K562 (cell line): ENCODE results near the gene PCDHGB7. TPM values are rescaled to one million over a fixed set of nuclear protein-coding genes. Genes with fewer than 3 reads are reported as not detected.
"Not testable (repeated sequence)": the region's sequence is repeated elsewhere in the genome, so short reads cannot be mapped to it uniquely, and the experiment has no call there.

Source experiments
- ATAC-seq: fragments of 200-7000 bp; cut with Tn5 transposase; 3 replicates; pipeline ENCODE4 v1.9.1; 2020; ENCODE audit warnings: moderate library complexity
- BruUV-seq: library from RNA; stranded (reverse); fragments of 400-500 nt; replicated peaks from 2 replicates; lab custom pipeline; 2021; lab: Mats Ljungman, UMichigan
- CTCF ChIA-PET: fragments of 300-600 bp; formaldehyde crosslinking; extraction: SDS; loops from one replicate; lab custom pipeline; 2021; ENCODE audit warnings: low intra/inter-chr PET ratio; lab: Yijun Ruan, JAX
- POLR2A ChIA-PET: fragments of 300-600, 350-650 bp; sonication (Branson Sonifier 250); formaldehyde crosslinking; extraction: SDS; loops from one replicate; lab custom pipeline; 2021; ENCODE audit warnings: antibody characterized with exemption, inconsistent platforms; lab: Yijun Ruan, JAX
- DNase-seq, 4 experiments: peaks; one replicate each; pipeline versions ENCODE4 v3.0.0 to v3.0.0-alpha.2; 2011 to 2018; ENCODE audit warnings: low spot score in 3 of 4, mixed read lengths in 3 of 4; ENCODE audit errors: extremely low read depth in 1 of 4
- FAIRE-seq: peaks from 2 replicates; lab custom pipeline; 2011; peaks lifted over from hg19 to GRCh38; lab: Jason Lieb, UNC
- H2AFZ ChIP-seq: 2 replicates; pipeline ENCODE4 v1.6.0; 2011; ENCODE audit warnings: low read depth, low read length, control low read depth, inconsistent platforms
- H3K27ac ChIP-seq: fragments of 200-600 bp; 3 replicates; pipeline ENCODE4 v1.8.0; 2011; ENCODE audit warnings: low read depth, mild to moderate bottlenecking, control low read depth, inconsistent platforms, low read length, moderate library complexity, mixed read lengths; ENCODE audit errors: extremely low read depth
- H3K27me3 ChIP-seq, 2 experiments: fragments of 300-600 bp in 1 of 2; 2 replicates in 1 of 2; 3 replicates in 1 of 2; pipeline versions ENCODE4 v1.6.0 to v1.8.0; 2011; ENCODE audit warnings: inconsistent platforms in 2 of 2, low read length in 2 of 2, mild to moderate bottlenecking in 1 of 2, mixed read lengths in 1 of 2, moderate library complexity in 1 of 2; ENCODE audit not compliant: control insufficient read depth in 2 of 2, insufficient read depth in 2 of 2
- H3K36me3 ChIP-seq: fragments of 300-600 bp; 3 replicates; pipeline ENCODE4 v1.8.0; 2011; ENCODE audit warnings: mild to moderate bottlenecking, low read length, inconsistent platforms; ENCODE audit not compliant: control insufficient read depth, insufficient read depth
- H3K4me1 ChIP-seq, 2 experiments: fragments of 200-600 bp in 1 of 2; replicated peaks in 1 of 2; 2 replicates in 1 of 2; 3 replicates in 1 of 2; pipeline versions ENCODE4 v1.5.1 to v1.8.0; 2011; ENCODE audit warnings: inconsistent platforms in 2 of 2, low read length in 2 of 2, mild to moderate bottlenecking in 1 of 2, mixed read lengths in 1 of 2, moderate library complexity in 1 of 2; ENCODE audit not compliant: control insufficient read depth in 2 of 2, insufficient read depth in 2 of 2
- H3K4me2 ChIP-seq: 2 replicates; pipeline ENCODE4 v1.6.1; 2011; ENCODE audit warnings: low read length, control low read depth, inconsistent platforms, mixed read lengths; ENCODE audit not compliant: insufficient read depth
- H3K4me3 ChIP-seq: fragments of 200-600 bp; sonication (generic), shearing (Covaris generic); 2 replicates; pipeline ENCODE4 v1.5.1; 2016; ENCODE audit warnings: control low read depth, inconsistent platforms
- H3K79me2 ChIP-seq: fragments of 200-600 bp; 3 replicates; pipeline ENCODE4 v1.8.0; 2011; ENCODE audit warnings: low read length, inconsistent platforms; ENCODE audit not compliant: control insufficient read depth, insufficient read depth
- H3K9ac ChIP-seq, 2 experiments: 2 replicates each; pipeline versions ENCODE4 v1.6.0 to v1.6.1; 2011; ENCODE audit warnings: low read depth in 2 of 2, low read length in 2 of 2, control low read depth in 1 of 2, inconsistent platforms in 1 of 2, mild to moderate bottlenecking in 1 of 2, mixed read lengths in 1 of 2; ENCODE audit not compliant: insufficient read depth in 1 of 2
- H3K9me1 ChIP-seq: one replicate; pipeline ENCODE4 v1.6.0; 2011; ENCODE audit warnings: inconsistent platforms, mild to moderate bottlenecking, low read length, moderate library complexity; ENCODE audit not compliant: control insufficient read depth, insufficient read depth
- H3K9me3 ChIP-seq: replicated peaks from 2 replicates; pipeline ENCODE4 v1.5.1; 2011; ENCODE audit warnings: low read depth, low read length, inconsistent platforms; ENCODE audit not compliant: control insufficient read depth, insufficient read depth
- H4K20me1 ChIP-seq: replicated peaks from 2 replicates; pipeline ENCODE4 v1.6.1; 2011; ENCODE audit warnings: low read length, inconsistent platforms, mixed read lengths; ENCODE audit not compliant: control insufficient read depth, insufficient read depth
- REST ChIP-seq, 2 experiments: fragments of 450-650 bp; formaldehyde crosslinking in 1 of 2; IDR thresholded peaks; 2 replicates each; pipeline versions ENCODE4 v1.4.0 to v1.6.1; 2014 to 2020; ENCODE audit warnings: mild to moderate bottlenecking in 2 of 2, borderline replicate concordance in 1 of 2, low read depth in 1 of 2
- WGBS: fragments of 100-300 bp; shearing (Covaris generic); methylation state at CpG from one replicate; pipeline ENCODE4 v1.1.6; 2016; ENCODE audit warnings: low coverage, mixed read lengths; ENCODE audit not compliant: insufficient coverage; ENCODE audit errors: missing lambda C conversion rate; 5-methylcytosine and 5-hydroxymethylcytosine counted together
- in situ Hi-C: fragments of 300-500 bp; cut with MboI; formaldehyde crosslinking; loops from 4 replicates; pipeline ENCODE4 v1.15.0; 2018; ENCODE audit warnings: inconsistent platforms, mixed read lengths
- intact Hi-C: fragments of 100-400 bp; cut with micrococcal nuclease; formaldehyde crosslinking; loops from 2 replicates; pipeline ENCODE4 v1.14.2; 2022
- polyA plus RNA-seq, 8 experiments: library from polyadenylated mRNA; depleted of rRNA in 4 of 8; stranded (reverse) in 5 of 8; unstranded in 3 of 8; fragments of >200 nt; fragmentation: Nextera tagmentation in 2 of 8; fragmentation: Illumina TruSeq in 1 of 8; extraction: Ambion mirVana in 2 of 8; extraction: Trizol in 1 of 8; gene quantifications; 2 replicates each; pipeline versions ENCODE4 v1.2.1 to v1.2.3, GENCODE V29; 2011 to 2014; ENCODE audit warnings: inconsistent platforms in 1 of 8, missing spikeins in 1 of 8
- total RNA-seq, 7 experiments: library from RNA; depleted of rRNA in 6 of 7; stranded (reverse); fragments of >200 nt in 6 of 7; fragmentation: Illumina TruSeq in 2 of 7; extraction: Trizol in 2 of 7; gene quantifications; 2 replicates each; pipeline versions ENCODE4 v1.2.1 to v1.2.3, GENCODE V29; 2011 to 2021; ENCODE audit warnings: low replicate concordance in 1 of 7

Gene PCDHGB7
- total and polyA plus RNA-seq, 9 of the 15 experiments (the other 6 are each of a cell fraction or from before 2014, with no cell fraction given) = 0.09 TPM; not detected in 8

- H3K4me2 ChIP-seq; BruUV-seq; H3K4me3 ChIP-seq; H3K36me3 ChIP-seq; H2AFZ ChIP-seq; FAIRE-seq; ATAC-seq; H3K79me2 ChIP-seq; in situ Hi-C loops; H4K20me1 ChIP-seq; H3K9ac ChIP-seq; DNase-seq; H3K9me1 ChIP-seq; H3K27ac ChIP-seq; H3K9me3 ChIP-seq; TF ChIP-seq REST (CRISPR knock-in tag; IDR thresholded peaks at IDR 0.05; ENCODE audit: low read depth): not testable (repeated sequence)
- peaks cover 0 to 29% of the 10 kb centered on the region in 2 experiments; a peak in 2 of 5 replicates for H3K4me1 ChIP-seq
- peaks cover 7 to 36% of the 10 kb centered on the region in 2 experiments; a peak in 4 of 5 replicates for H3K27me3 ChIP-seq
- WGBS = 10% methylated on average over 32 of the region's 46 CpGs
- 0 out of 2 replicates have a peak, but pooled peaks have one; percentile 3 for TF ChIP-seq REST (IDR thresholded peaks at IDR 0.05; ENCODE audit: borderline replicate concordance)
- ChIA-PET POLR2A (interaction anchor here (0.8 kb wide), 1 partner anchor 101 kb away, joined by 3 read pairs; no protein-coding TSS in a partner anchor), CTCF (interaction anchor here (0.6 to 0.8 kb wide), 2 partner anchors 76 to 146 kb away, joined by 3 to 4 read pairs; no protein-coding TSS in a partner anchor)
- intact Hi-C loops = loop anchor here (5.0 kb wide), 1 partner anchor 108 kb away; no protein-coding TSS in a partner anchor
These were observed 2.8 kb upstream of the PCDHGB7 start for GRCh38 chr5:141414548-141415274.
